Esophagus muscularis mucosa (tissue), 4 donors: ENCODE results near the gene YPEL4.

Source experiments
- CTCF ChIP-seq, 3 experiments: fragments of 200-600 bp in 2 of 3; fragments of 450-650 bp in 1 of 3; sonication (generic) in 2 of 3; IDR thresholded peaks; one replicate each; pipeline ENCODE4 v1.5.1; 2017 to 2019; ENCODE audit warnings: antibody characterized with exemption in 3 of 3, mild to moderate bottlenecking in 2 of 3, moderate library complexity in 1 of 3
- EP300 ChIP-seq: sonication (generic); formaldehyde crosslinking; IDR thresholded peaks from one replicate; pipeline ENCODE4 v1.6.1; 2017; ENCODE audit warnings: antibody characterized with exemption
- POLR2A ChIP-seq: fragments of 450-650 bp; IDR thresholded peaks from one replicate; pipeline ENCODE4 v1.6.1; 2017; ENCODE audit warnings: antibody characterized with exemption, moderate library complexity, mild to moderate bottlenecking, low read depth
- POLR2AphosphoS5 ChIP-seq, 2 donors: sonication (generic); formaldehyde crosslinking; IDR thresholded peaks; one replicate each; pipeline ENCODE4 v1.6.1; 2017; ENCODE audit warnings: antibody characterized with exemption in 2 of 2

DNA sequence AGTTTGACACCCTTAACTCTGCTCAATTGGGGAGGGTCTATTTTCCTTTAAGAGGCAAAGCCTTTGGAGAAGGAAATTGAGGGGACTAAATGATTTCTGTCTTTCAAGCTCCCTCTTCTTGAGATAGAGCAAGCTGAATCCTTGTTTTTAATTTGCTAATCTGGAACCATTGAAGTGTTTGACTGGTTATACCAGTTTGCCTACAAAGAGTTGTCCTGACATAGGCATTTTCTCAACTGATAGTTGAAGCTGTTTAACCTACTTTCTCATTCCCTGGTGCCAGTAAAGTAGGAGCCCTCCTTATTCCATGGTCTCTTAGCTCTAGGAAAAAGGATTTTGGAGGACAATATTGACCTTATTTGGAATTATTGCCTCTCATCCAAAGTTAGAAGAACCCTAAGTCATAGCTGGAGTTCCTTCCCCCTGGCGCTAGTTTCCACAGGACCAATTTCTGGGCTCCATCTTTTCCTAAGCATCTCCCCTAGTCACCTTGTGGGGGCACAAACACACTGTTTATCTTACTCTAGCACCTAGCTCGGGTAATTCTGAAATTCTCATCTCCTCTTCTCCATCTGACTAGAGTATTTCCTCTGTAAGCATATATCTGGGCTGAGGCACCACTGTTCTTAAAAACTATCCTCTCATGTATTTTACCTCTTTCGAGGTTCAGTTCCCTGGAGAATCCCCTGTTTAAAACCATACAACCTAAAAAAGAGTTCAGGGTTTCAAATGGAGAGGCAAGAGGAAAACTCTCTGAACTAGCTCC lies 25.6 kb upstream of the YPEL4 start:
- TF ChIP-seq CTCF (IDR thresholded peaks at IDR 0.05): no peak
- no peak for TF ChIP-seq POLR2A
- no peak for TF ChIP-seq POLR2AphosphoS5 (IDR thresholded peaks at IDR 0.05)
- no peak for TF ChIP-seq EP300
